ENCODE data around the gene RGS8.

DNA sequence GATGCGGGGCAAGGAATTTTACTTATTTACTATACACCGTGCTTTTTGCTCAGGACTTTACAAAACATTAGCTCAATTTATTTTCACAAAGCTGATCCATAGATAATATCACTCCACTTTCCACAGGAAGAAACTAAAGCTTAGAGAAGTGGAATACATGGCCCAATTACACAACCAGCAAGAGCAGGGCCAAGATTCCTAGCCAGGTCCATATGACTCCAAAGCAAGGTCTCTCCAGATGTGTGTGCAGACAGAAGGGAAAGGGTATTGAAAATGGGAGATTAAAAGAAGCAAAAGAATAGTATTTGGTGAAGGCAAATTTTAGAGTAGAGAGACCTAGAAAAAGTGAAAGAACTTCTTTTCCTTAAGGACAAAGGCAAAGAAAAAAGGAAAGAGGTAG is 30.4 kb downstream of the RGS8 start:
- TF ChIP-seq POLR2A (IDR thresholded peaks at IDR 0.05): no peak
- TF ChIP-seq, protein P1, sequence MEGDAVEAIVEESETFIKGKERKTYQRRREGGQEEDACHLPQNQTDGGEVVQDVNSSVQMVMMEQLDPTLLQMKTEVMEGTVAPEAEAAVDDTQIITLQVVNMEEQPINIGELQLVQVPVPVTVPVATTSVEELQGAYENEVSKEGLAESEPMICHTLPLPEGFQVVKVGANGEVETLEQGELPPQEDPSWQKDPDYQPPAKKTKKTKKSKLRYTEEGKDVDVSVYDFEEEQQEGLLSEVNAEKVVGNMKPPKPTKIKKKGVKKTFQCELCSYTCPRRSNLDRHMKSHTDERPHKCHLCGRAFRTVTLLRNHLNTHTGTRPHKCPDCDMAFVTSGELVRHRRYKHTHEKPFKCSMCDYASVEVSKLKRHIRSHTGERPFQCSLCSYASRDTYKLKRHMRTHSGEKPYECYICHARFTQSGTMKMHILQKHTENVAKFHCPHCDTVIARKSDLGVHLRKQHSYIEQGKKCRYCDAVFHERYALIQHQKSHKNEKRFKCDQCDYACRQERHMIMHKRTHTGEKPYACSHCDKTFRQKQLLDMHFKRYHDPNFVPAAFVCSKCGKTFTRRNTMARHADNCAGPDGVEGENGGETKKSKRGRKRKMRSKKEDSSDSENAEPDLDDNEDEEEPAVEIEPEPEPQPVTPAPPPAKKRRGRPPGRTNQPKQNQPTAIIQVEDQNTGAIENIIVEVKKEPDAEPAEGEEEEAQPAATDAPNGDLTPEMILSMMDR (IDR thresholded peaks at IDR 0.05): no peak
